Posterior vena cava (tissue), 2 donors: Measurements from ENCODE around the gene ATG7. TPM values are rescaled to one million over a fixed set of nuclear protein-coding genes. Genes with fewer than 3 reads are reported as not detected.
A peak's percentile ranks its signal among the peaks of the same experiment; 100 is the strongest.

Experiments used
- DNase-seq: peaks from one replicate; pipeline ENCODE4 v3.0.0-alpha.2; 2020; ENCODE audit warnings: low spot score
- intact Hi-C, 2 donors: fragments of 100-400 bp; cut with DNase I; formaldehyde crosslinking; loops; one replicate each; pipeline versions ENCODE4 v1.14.1 to v1.14.2; 2022 to 2023
- total RNA-seq, 2 donors: library from RNA; stranded (reverse); fragmentation: NEBNext Ultra II Directional; extraction: Animal tissue kit (Norgen Biotek cat#: 25700); gene quantifications; one replicate each; pipeline ENCODE4 v1.2.1, GENCODE V29; 2021
- donor health status: DM: yes; HTN: yes; CAD: no.
- donor health status: DM: yes; HTN: yes; CAD: no.

The ATG7 gene
- total RNA-seq, 2 donors from 2014 or later, result 30.5 to 40.4 TPM

DNA sequence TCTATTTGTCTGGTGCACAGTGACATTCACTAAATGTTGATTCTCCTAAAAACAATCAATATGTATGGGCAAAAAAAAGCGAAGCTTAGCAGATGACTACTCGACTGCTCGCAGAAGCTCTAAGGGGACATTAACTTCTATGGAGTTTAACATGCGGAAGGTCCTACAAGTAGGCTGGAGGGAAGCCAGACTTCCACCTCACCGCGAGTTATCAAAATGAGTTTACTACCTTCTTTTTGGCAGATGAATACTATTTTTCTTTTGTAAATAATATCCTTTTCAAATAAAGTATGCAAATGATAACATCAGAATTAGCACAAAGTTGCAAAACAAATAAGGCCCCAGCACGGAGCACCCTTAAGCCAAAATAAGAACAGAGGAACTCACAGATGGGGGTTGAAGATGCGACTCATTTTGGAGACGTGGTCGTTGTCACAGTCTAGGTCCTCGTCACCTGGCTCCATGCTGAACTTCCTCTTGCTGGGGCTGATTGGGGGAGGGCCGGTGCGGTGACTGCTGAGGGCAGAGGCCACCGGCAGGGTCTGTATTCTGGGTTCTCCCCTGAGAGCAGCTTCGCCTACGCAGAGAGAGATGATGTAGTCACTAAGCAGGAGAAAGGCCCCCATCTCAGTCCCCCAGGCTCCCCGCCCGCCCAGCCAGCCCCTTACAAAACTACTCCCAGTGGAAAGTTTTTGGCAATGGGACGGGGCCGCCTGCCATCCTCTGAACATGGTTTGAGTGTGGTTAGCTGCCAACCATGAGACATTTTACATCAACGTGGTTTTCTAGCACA lies 329.4 kb downstream of the ATG7 start:
- intact Hi-C loops, result loop anchor here in 1 of 2 donors (5.0 kb wide), 1 partner anchor 41 kb away; the partner anchor contains the start of gene VGLL4
- peak; percentile 89 for DNase-seq

DNA sequence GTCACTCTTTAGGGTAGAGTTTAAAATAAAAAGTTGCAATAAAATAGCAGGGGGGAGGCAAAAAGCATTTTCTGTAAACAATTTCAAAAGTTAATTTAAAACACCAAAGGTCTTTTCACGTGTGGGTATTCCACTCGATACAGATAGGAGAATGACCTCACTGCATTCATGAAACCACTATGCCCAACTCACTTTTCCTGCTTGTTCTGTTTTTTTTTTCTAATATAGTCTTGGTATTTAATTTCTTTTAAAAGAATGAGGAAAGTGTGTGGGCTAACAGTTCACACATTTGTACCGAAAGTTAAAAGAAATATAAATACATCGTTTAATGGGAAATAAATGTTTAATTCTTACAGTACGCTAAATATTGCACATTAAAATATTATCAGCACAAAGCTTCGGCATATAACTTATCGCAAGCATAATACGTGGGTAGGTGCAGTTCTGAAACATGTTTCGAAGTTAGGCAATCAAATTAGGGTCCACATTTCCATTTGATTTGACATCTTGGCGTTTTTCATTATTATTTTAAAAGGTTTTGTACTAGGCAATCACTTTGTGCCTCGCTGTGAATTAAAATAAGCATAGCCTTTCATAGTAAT lies 330.1 kb downstream of the ATG7 start:
- no peak for DNase-seq
- intact Hi-C loops, result loop anchor here in 1 of 2 donors (5.0 kb wide), 1 partner anchor 40 kb away; the partner anchor contains the start of gene VGLL4

- no peak for DNase-seq
- intact Hi-C loops, result loop anchor here in 1 of 2 donors (5.0 kb wide), 1 partner anchor 39 kb away; the partner anchor contains the start of gene VGLL4
These were observed 330.8 kb downstream of the ATG7 start for GRCh38 chr3:11602886-11603527.

DNA sequence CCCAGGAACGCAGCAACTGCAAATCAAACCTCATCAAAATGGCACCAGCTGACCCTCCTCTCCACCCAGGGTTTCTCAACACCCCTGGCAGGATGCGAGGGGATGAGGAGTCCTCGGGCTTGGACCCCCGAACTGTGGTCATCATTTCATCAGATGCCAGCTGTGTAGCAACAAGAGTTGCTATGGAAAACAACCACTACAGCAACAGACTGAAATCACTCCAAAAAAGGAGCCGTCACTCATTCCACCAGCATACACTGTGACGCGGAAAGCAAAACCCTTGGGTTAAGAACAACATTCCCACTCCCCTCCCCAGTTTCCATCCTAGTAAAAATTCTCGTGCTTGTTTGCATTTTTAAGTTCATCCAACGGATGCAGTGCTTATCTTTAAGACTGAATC lies 331.4 kb downstream of the ATG7 start:
- intact Hi-C loops, result loop anchor here in 1 of 2 donors (5.0 kb wide), 1 partner anchor 39 kb away; the partner anchor contains the start of gene VGLL4
- peak; percentile 90 for DNase-seq

GRCh38 chr3:11604139-11604892 lies 332.1 kb downstream of the ATG7 start:
- intact Hi-C loops, result loop anchor here in 1 of 2 donors (5.0 kb wide), 1 partner anchor 38 kb away; the partner anchor contains the start of gene VGLL4
- no peak for DNase-seq

DNA sequence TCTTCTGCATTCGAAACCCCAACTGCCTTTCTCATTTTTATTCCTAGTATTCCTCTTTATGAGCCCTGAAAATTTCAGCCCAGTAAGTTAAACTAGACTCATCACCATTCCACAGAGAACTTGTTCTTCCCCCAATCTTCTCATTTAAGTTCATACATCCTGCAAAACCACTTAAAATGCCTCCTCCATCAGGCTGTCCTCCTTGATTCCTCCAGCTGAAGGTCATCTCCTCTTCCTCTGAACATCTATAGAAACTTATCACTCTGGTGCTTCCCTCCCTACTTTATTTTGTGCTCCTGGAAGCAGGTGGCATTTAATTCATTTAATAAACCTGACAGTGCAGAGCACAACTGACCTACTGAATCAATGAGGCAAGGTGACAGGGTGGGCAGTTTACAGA lies 333.2 kb downstream of the ATG7 start:
- intact Hi-C loops, result no loop called here
- no peak for DNase-seq

- intact Hi-C loops, result no loop called here
These were observed 334.0 kb downstream of the ATG7 start for GRCh38 chr3:11606090-11606784.

GRCh38 chr3:11606865-11607440 lies 334.8 kb downstream of the ATG7 start:
- no peak for DNase-seq
- intact Hi-C loops, result no loop called here

More at GRCh38 chr3:11606090-11606784, 334.0 kb downstream of the ATG7 start:
- no peak for DNase-seq

Other genes with a start within 250 kb of the ATG7 start
- gene HRH1, start 117.9 kb upstream of the ATG7 start, total RNA-seq, result 10 to 100 TPM in 1 of 2 donors, 1 to 10 TPM in 1; 5.5 to 11.4 TPM